ENCODE measurements around the gene MAP2K2. TPM values are rescaled to one million over a fixed set of nuclear protein-coding genes. Genes with fewer than 3 reads are reported as not detected.
A peak's percentile ranks its signal among the peaks of the same experiment; 100 is the strongest.

The MAP2K2 gene
- total and polyA plus RNA-seq, 4 experiments from 2014 or later, result 44.0 to 126 (median 113) TPM

DNA sequence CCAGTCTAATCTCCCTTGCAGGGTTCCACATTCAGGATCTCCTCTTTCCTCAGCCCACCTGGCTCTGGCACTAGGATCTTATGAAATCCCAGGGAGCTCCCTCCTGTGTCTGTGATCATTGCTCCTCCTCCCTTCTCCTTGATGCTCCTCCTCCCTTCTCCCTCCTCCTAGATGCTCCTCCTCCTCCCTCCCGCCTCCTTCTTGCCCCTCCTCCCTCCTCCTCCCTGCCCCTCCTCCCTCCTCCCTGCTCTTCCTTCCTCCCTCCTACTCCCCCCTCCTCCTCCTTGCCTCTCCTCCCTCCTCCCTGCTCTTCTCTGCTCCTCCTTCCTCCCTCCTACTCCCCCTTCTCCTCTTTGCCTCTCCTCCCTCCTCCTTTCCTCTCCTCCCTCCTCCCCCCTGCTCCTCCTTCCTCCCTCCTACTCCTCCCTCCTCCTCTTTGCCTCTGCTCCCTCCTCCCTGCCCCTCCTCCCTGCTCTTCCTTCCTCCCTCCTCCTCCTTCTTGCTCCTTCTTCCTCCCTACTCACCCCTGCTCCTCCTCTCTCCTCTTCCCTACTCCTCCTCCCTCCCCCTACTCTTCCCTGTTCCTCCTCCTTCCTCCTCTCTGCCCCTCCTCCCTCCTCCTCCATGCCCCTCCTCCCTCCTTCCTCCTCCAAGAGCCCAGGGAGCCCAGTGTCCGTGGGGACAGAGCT is 42.3 kb downstream of the MAP2K2 start:
- no peaks in the 10 kb centered on the region for H3K36me3 Mint-ChIP-seq
- Histone ChIP-seq H3K9me3 (ENCODE audit: control insufficient read depth in 1 of 2, low read length in 2 of 2) (no peaks in the 10 kb centered on the region), H3K36me3 (ENCODE audit: insufficient read depth, low read length) (no peaks in the 10 kb centered on the region), H3K4me1 (ENCODE audit: insufficient read depth, low read length) (peaks cover 62% of the 10 kb centered on the region), H3K4me3 (ENCODE audit: low read length in 2 of 2) (no peak overlapping the region), H3K27me3 (ENCODE audit: insufficient read depth, low read length) (no peaks in the 10 kb centered on the region), H3K27ac (ENCODE audit: low read depth, low read length) (no peak overlapping the region)
- POLR2A ChIA-PET (ENCODE audit: partially characterized antibody), result interaction anchor here (0.7 to 1.3 kb wide), 3 partner anchors 21 to 34 kb away, joined by 3 to 5 read pairs (median 3); no protein-coding TSS in a partner anchor
- peak overlapping the region in 4 of 7 donors; percentile 24 to 74 (median 33) for H3K27ac Mint-ChIP-seq
- no peaks in the 10 kb centered on the region for H3K27me3 Mint-ChIP-seq
- no peak for DNase-seq
- H3K4me3 Mint-ChIP-seq, result no peak overlapping the region
- CTCF ChIA-PET (ENCODE audit: partially characterized antibody), result interaction anchor here (1.0 kb wide), 1 partner anchor 19 kb away, joined by 4 read pairs; no protein-coding TSS in a partner anchor
- intact Hi-C loops (cut with micrococcal nuclease), result no loop called here
- H3K4me1 Mint-ChIP-seq, result peaks cover 11 to 46% (median 31%) of the 10 kb centered on the region in 4 donors
- H3K9me3 Mint-ChIP-seq, result no peaks in the 10 kb centered on the region

DNA sequence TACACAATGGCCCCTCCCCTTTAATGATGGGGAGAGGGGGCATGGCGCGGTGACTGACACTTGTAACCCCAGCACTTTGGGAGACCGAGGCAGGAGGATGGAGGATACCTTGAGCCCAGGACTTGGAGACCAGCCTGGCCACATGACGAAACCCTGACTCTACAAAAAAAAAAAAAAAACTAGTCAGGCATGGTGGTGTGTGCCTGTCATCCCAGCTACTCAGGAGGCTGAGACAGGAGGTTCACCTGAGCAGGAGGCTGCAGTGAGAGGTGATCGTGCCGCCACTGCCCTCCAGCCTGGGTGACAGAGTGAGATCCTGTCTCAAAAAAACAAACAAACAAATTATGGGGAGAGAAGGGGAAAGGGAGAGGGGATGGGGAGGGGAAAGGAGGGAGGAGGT is 43.4 kb downstream of the MAP2K2 start:
- POLR2A ChIA-PET (ENCODE audit: partially characterized antibody), result interaction anchor here (0.7 kb wide), 1 partner anchor 24 kb away, joined by 3 read pairs; no protein-coding TSS in a partner anchor
- Histone ChIP-seq H3K27ac (ENCODE audit: low read depth, low read length) (no peak overlapping the region), H3K4me3 (ENCODE audit: low read length in 2 of 2) (no peak overlapping the region), H3K9me3 (ENCODE audit: control insufficient read depth in 1 of 2, low read length in 2 of 2) (no peaks in the 10 kb centered on the region), H3K27me3 (ENCODE audit: insufficient read depth, low read length) (no peaks in the 10 kb centered on the region), H3K36me3 (ENCODE audit: insufficient read depth, low read length) (no peaks in the 10 kb centered on the region), H3K4me1 (ENCODE audit: insufficient read depth, low read length) (peaks cover 51% of the 10 kb centered on the region)
- Mint-ChIP-seq H3K36me3 (no peaks in the 10 kb centered on the region), H3K4me1 (peaks cover 8 to 37% (median 24%) of the 10 kb centered on the region in 4 donors), H3K27ac (peak overlapping the region in 5 of 7 donors; percentile 46 to 66 (median 48)), H3K4me3 (no peak overlapping the region), H3K27me3 (no peaks in the 10 kb centered on the region), H3K9me3 (no peaks in the 10 kb centered on the region)
- CTCF ChIA-PET (ENCODE audit: partially characterized antibody), result interaction anchor here (1.0 kb wide), 1 partner anchor 20 kb away, joined by 4 read pairs; no protein-coding TSS in a partner anchor
- no peak for DNase-seq
- intact Hi-C loops (cut with micrococcal nuclease), result no loop called here

DNA sequence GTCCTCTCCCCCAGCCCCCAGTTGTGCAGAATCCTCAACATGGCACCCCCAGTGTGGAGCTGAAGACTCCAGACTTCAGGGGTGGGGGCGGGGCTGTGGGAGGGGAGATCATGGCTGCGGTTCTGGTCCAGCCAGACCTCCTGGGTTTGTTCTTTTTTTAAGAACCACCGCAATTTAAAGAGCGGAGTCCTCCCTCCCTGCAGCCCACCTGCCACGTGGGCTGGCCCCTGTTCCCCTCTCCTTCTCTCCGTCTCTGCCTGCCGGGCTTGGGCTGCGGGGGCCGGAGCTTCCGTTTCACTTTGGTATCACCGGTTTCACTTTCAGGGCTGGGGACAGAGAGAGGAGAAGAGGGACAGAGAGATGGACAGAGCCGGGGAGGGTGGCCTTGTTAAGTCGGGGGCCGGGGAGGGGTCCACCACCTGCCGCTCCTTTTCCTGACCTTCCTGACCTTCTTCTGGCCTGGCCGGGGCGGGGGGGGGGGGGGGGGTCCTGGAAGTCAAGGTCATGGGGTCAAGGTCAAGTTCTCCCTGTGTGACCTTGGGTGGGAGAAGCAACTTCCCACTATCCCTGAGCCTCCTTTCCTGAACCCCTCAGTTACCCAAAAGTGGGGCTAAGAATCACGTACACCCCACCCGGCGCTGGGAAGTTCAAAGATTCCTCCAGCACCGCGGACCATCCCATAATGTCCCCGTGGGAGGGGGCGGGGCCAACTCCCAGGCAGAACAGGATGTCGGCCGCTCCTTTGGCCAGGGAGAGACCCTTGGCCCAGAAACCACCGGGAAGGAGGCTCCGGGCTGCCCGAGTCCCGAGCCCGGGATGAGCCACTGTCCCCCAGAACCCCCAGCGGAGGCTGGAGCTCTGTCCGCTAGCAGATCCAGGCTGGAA is 45.9 kb downstream of the MAP2K2 start:
- Histone ChIP-seq H3K4me1 (ENCODE audit: insufficient read depth, low read length) (peaks cover 29% of the 10 kb centered on the region), H3K27me3 (ENCODE audit: insufficient read depth, low read length) (no peaks in the 10 kb centered on the region), H3K9me3 (ENCODE audit: control insufficient read depth in 1 of 2, low read length in 2 of 2) (no peaks in the 10 kb centered on the region), H3K27ac (ENCODE audit: low read depth, low read length) (peak overlapping the region; percentile 65), H3K36me3 (ENCODE audit: insufficient read depth, low read length) (no peaks in the 10 kb centered on the region), H3K4me3 (ENCODE audit: low read length in 2 of 2) (peak overlapping the region; percentile 64 to 65)
- Mint-ChIP-seq H3K4me3 (peak overlapping the region; percentile 85 to 93 (median 88)), H3K27ac (peak overlapping the region; percentile 71 to 94 (median 92)), H3K9me3 (no peaks in the 10 kb centered on the region), H3K36me3 (no peaks in the 10 kb centered on the region), H3K27me3 (no peaks in the 10 kb centered on the region), H3K4me1 (peaks cover 4 to 24% (median 17%) of the 10 kb centered on the region in 4 donors)
- intact Hi-C loops (cut with micrococcal nuclease), result no loop called here
- DNase-seq, result peak in 4 of 5 donors; percentile 34 to 59 (median 40)
- ChIA-PET POLR2A (ENCODE audit: partially characterized antibody) (interaction anchor here (0.8 to 3.4 kb wide), 12 partner anchors 9 to 92 kb away, joined by 3 to 21 read pairs (median 4); partner anchors contain the start of genes EEF2, PIAS4 and ZBTB7A), CTCF (ENCODE audit: partially characterized antibody) (interaction anchor here (0.9 to 1.0 kb wide), 3 partner anchors 11 to 62 kb away, joined by 3 read pairs; no protein-coding TSS in a partner anchor)

DNA sequence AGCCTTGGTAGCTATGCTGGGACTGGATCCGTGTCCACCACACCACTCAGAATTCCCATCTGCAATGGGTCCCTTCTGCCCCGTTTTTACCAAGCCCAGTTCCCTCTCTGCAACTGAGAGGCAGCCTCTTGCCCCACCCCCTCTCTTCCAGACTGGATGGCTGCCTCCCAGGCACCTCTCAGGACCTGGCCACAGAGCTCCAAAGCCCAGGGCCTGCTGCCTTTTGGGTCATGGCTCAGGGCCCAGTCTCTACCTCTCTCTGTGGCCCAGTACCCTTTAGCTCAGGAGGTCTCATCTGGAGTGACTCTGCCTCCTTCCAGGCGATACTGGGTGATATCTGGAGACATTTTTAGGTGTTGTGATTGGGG is 46.9 kb downstream of the MAP2K2 start:
- ChIA-PET CTCF (ENCODE audit: partially characterized antibody) (interaction anchor here (0.7 to 1.2 kb wide), 4 partner anchors 13 to 89 kb away, joined by 3 to 4 read pairs (median 3); no protein-coding TSS in a partner anchor), POLR2A (ENCODE audit: partially characterized antibody) (interaction anchor here (0.8 to 3.4 kb wide), 9 partner anchors 8 to 91 kb away, joined by 3 to 21 read pairs (median 4); partner anchors contain the start of genes EEF2 and ZBTB7A)
- peak overlapping the region; percentile 6 to 92 (median 42) for H3K27ac Mint-ChIP-seq
- H3K36me3 ChIP-seq (ENCODE audit: insufficient read depth, low read length), result no peaks in the 10 kb centered on the region
- no peaks in the 10 kb centered on the region for H3K9me3 ChIP-seq (ENCODE audit: control insufficient read depth in 1 of 2, low read length in 2 of 2)
- DNase-seq, result peak in 1 of 5 donors; percentile 5
- peaks cover 4 to 21% (median 15%) of the 10 kb centered on the region in 4 donors for H3K4me1 Mint-ChIP-seq
- no peaks in the 10 kb centered on the region for H3K36me3 Mint-ChIP-seq
- H3K27me3 Mint-ChIP-seq, result no peaks in the 10 kb centered on the region
- intact Hi-C loops (cut with micrococcal nuclease), result no loop called here
- H3K27me3 ChIP-seq (ENCODE audit: insufficient read depth, low read length), result no peaks in the 10 kb centered on the region
- H3K9me3 Mint-ChIP-seq, result no peaks in the 10 kb centered on the region
- H3K4me3 Mint-ChIP-seq, result peak overlapping the region in 5 of 8 donors; percentile 1 to 93 (median 86)
- peaks cover 21% of the 10 kb centered on the region for H3K4me1 ChIP-seq (ENCODE audit: insufficient read depth, low read length)
- peak overlapping the region in 1 of 2 donors; percentile 65 for H3K4me3 ChIP-seq (ENCODE audit: low read length in 2 of 2)
- H3K27ac ChIP-seq (ENCODE audit: low read depth, low read length), result no peak overlapping the region

DNA sequence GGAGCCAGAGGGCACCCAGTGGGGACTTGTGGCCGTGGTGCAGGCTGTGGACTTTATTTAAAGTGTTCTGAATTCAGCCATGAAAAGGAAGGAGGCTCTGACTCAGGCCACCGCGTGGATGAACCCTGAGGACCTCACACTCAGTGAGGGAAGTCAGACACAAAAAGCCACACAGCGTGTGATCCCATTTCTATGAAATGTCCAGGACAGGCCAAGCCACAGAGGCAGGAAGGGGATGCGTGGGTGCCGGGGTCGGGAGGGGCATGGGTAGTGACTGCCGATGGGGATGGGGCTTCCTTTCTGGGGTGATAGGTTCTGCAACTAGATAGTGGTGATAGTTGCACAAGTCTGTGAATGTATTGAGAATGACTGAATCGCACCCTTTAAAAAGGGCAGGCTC is 48.5 kb downstream of the MAP2K2 start:
- Histone ChIP-seq H3K9me3 (ENCODE audit: control insufficient read depth in 1 of 2, low read length in 2 of 2) (no peaks in the 10 kb centered on the region), H3K36me3 (ENCODE audit: insufficient read depth, low read length) (no peaks in the 10 kb centered on the region), H3K4me3 (ENCODE audit: low read length in 2 of 2) (no peak overlapping the region), H3K27me3 (ENCODE audit: insufficient read depth, low read length) (no peaks in the 10 kb centered on the region), H3K27ac (ENCODE audit: low read depth, low read length) (no peak overlapping the region), H3K4me1 (ENCODE audit: insufficient read depth, low read length) (peaks cover 18% of the 10 kb centered on the region)
- Mint-ChIP-seq H3K36me3 (no peaks in the 10 kb centered on the region), H3K27ac (peak overlapping the region in 3 of 7 donors; percentile 36 to 66 (median 48)), H3K4me3 (peak overlapping the region in 4 of 8 donors; percentile 30 to 77 (median 56)), H3K4me1 (peaks cover 4 to 22% (median 15%) of the 10 kb centered on the region in 4 donors), H3K9me3 (no peaks in the 10 kb centered on the region), H3K27me3 (no peaks in the 10 kb centered on the region)
- intact Hi-C loops (cut with micrococcal nuclease), result no loop called here
- ChIA-PET POLR2A (ENCODE audit: partially characterized antibody) (no interaction called here), CTCF (ENCODE audit: partially characterized antibody) (no interaction called here)
- no peak for DNase-seq

DNA sequence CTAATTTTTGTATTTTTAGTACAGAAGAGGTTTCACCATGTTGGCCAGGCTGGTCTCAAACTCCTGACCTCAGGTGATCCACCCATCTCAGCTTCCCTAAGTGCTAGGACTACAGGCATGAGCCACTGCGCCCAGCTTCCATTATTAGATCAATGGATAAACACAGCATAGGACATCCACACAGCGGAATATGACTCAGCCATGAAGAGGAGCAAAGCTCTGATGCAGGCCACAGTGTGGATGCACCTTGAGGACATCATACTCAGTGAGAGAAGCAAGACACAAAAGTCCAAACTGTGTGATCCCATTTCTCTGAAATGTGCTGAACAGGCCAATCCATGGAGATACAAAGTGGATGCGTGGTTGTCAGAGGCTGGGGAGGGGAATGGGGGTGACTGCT is 52.3 kb downstream of the MAP2K2 start:
- Histone ChIP-seq H3K36me3 (ENCODE audit: insufficient read depth, low read length) (no peaks in the 10 kb centered on the region), H3K27me3 (ENCODE audit: insufficient read depth, low read length) (no peaks in the 10 kb centered on the region), H3K27ac (ENCODE audit: low read depth, low read length) (no peak overlapping the region), H3K4me3 (ENCODE audit: low read length in 2 of 2) (no peak overlapping the region), H3K4me1 (ENCODE audit: insufficient read depth, low read length) (peaks cover 26% of the 10 kb centered on the region), H3K9me3 (ENCODE audit: control insufficient read depth in 1 of 2, low read length in 2 of 2) (no peaks in the 10 kb centered on the region)
- Mint-ChIP-seq H3K4me1 (peaks cover 18 to 34% (median 26%) of the 10 kb centered on the region in 4 donors), H3K27ac (no peak overlapping the region), H3K9me3 (no peaks in the 10 kb centered on the region), H3K36me3 (peaks cover 0 to 3% of the 10 kb centered on the region in 2 donors), H3K27me3 (no peaks in the 10 kb centered on the region), H3K4me3 (no peak overlapping the region)
- ChIA-PET CTCF (ENCODE audit: partially characterized antibody) (interaction anchor here (1.1 kb wide), 1 partner anchor 18 kb away, joined by 3 read pairs; no protein-coding TSS in a partner anchor), POLR2A (ENCODE audit: partially characterized antibody) (interaction anchor here (3.0 kb wide), 1 partner anchor 33 kb away, joined by 17 read pairs; no protein-coding TSS in a partner anchor)
- DNase-seq, result peak in 1 of 5 donors; percentile 24
- intact Hi-C loops (cut with micrococcal nuclease), result no loop called here

Measured in CD4-positive, alpha-beta memory T cell (primary cell).